GM23248 (cell line): Measurements from ENCODE around the gene SFMBT2. TPM values are rescaled to one million over a fixed set of nuclear protein-coding genes. Genes with fewer than 3 reads are reported as not detected.
"Not testable (repeated sequence)": the region's sequence is repeated elsewhere in the genome, so short reads cannot be mapped to it uniquely, and the experiment has no call there.

ENCODE experiments used
- DNase-seq: peaks from one replicate; pipeline ENCODE4 v3.0.0-alpha.2; 2015
- H2AFZ ChIP-seq: fragments of 200-600 bp; sonication (generic); 2 replicates; pipeline ENCODE4 v1.6.1; 2016; ENCODE audit warnings: antibody characterized with exemption
- H3F3A ChIP-seq: fragments of 200-600 bp; sonication (generic); 2 replicates; pipeline ENCODE4 v1.6.1; 2016; ENCODE audit warnings: mild to moderate bottlenecking, antibody characterized with exemption, mixed run types; ENCODE audit not compliant: insufficient read depth
- H3K27ac ChIP-seq: fragments of 200-600 bp; sonication (generic); 2 replicates; pipeline ENCODE4 v1.5.1; 2016; ENCODE audit warnings: mild to moderate bottlenecking
- H3K27me3 ChIP-seq: fragments of 200-600 bp; sonication (generic); replicated peaks from 2 replicates; pipeline ENCODE4 v1.6.1; 2016; ENCODE audit warnings: mild to moderate bottlenecking; ENCODE audit not compliant: insufficient read depth
- H3K36me3 ChIP-seq: fragments of 200-600 bp; sonication (generic); 2 replicates; pipeline ENCODE4 v1.6.1; 2016; ENCODE audit warnings: low read depth, mild to moderate bottlenecking
- H3K4me1 ChIP-seq: fragments of 200-600 bp; sonication (generic); 2 replicates; pipeline ENCODE4 v1.6.1; 2016; ENCODE audit warnings: mild to moderate bottlenecking; ENCODE audit not compliant: insufficient read depth
- H3K4me2 ChIP-seq: fragments of 200-600 bp; sonication (generic); one replicate; pipeline ENCODE4 v1.6.1; 2016; ENCODE audit warnings: mild to moderate bottlenecking; ENCODE audit not compliant: unreplicated experiment
- H3K4me3 ChIP-seq: fragments of 200-600 bp; sonication (generic); 2 replicates; pipeline ENCODE4 v1.5.1; 2016; ENCODE audit warnings: mild to moderate bottlenecking
- H3K79me2 ChIP-seq: fragments of 200-600 bp; sonication (generic); 2 replicates; pipeline ENCODE4 v1.6.1; 2016; ENCODE audit warnings: mild to moderate bottlenecking; ENCODE audit not compliant: insufficient read depth
- H3K9ac ChIP-seq: fragments of 200-600 bp; sonication (generic); 2 replicates; pipeline ENCODE4 v1.6.1; 2016; ENCODE audit warnings: mild to moderate bottlenecking
- H3K9me2 ChIP-seq: fragments of 200-600 bp; sonication (generic); 2 replicates; pipeline ENCODE4 v1.6.1; 2016; ENCODE audit warnings: mixed run types, mild to moderate bottlenecking, moderate library complexity; ENCODE audit not compliant: insufficient read depth
- H3K9me3 ChIP-seq: fragments of 200-600 bp; sonication (generic); one replicate; pipeline ENCODE4 v1.6.1; 2017; ENCODE audit warnings: low read depth
- H4K20me1 ChIP-seq: fragments of 200-600 bp; sonication (generic); 2 replicates; pipeline ENCODE4 v1.6.0; 2016; ENCODE audit not compliant: insufficient read depth
- EZH2 ChIP-seq: fragments of 200-600 bp; sonication (generic); IDR thresholded peaks from 2 replicates; pipeline ENCODE4 v1.6.1; 2018; ENCODE audit warnings: antibody characterized with exemption, mild to moderate bottlenecking; ENCODE audit not compliant: insufficient read depth, poor library complexity, severe bottlenecking
- EZH2phosphoT487 ChIP-seq: fragments of 200-600 bp; sonication (generic); IDR thresholded peaks from 2 replicates; pipeline ENCODE4 v1.6.1; 2018; ENCODE audit warnings: antibody characterized with exemption, moderate library complexity, mild to moderate bottlenecking, low read depth; ENCODE audit not compliant: insufficient read depth
- WGBS, 2 experiments: methylation state at CpG; one replicate each; pipeline ENCODE4 v1.1.6; 2015 to 2017; ENCODE audit warnings: low lambda C conversion rate in 2 of 2, low coverage in 1 of 2; ENCODE audit errors: missing lambda C conversion rate in 2 of 2; 5-methylcytosine and 5-hydroxymethylcytosine counted together
- in situ Hi-C: fragments of 300-500 bp; cut with MboI; formaldehyde crosslinking; loops from 2 replicates; pipeline ENCODE4 v1.15.0; 2020
- polyA plus RNA-seq: library from polyadenylated mRNA; unstranded; fragments of >200 nt; fragmentation: Nextera tagmentation; extraction: Ambion mirVana; gene quantifications from 2 replicates; pipeline ENCODE4 v1.2.1, GENCODE V29; 2016
- total RNA-seq: library from RNA; depleted of rRNA; stranded (reverse); fragments of >200 nt; shearing (Covaris generic); gene quantifications from 2 replicates; pipeline ENCODE4 v1.2.3, GENCODE V29; 2014

The SFMBT2 gene
- total and polyA plus RNA-seq, 2 experiments from 2014 or later = 0.22 TPM; not detected in 1

GRCh38 chr10:7389844-7390243, 21.0 kb downstream of the SFMBT2 start:
- Histone ChIP-seq H4K20me1 (no peaks in the 10 kb centered on the region), H3K36me3 (no peaks in the 10 kb centered on the region), H3F3A (no peaks in the 10 kb centered on the region), H3K9me3 (no peaks in the 10 kb centered on the region), H3K9me2 (no peaks in the 10 kb centered on the region), H3K4me2 (no peak overlapping the region), H3K4me3 (no peak overlapping the region), H3K27me3 (no peaks in the 10 kb centered on the region), H3K79me2 (no peaks in the 10 kb centered on the region), H3K27ac (no peak overlapping the region), H3K4me1 (no peaks in the 10 kb centered on the region), H2AFZ (no peak overlapping the region), H3K9ac (no peak overlapping the region)
- DNase-seq = no peak
- in situ Hi-C loops = no loop called here
- 22 to 28% methylated on average over 3 of the region's 3 CpGs for WGBS, 2 experiments
- no peak for TF ChIP-seq EZH2phosphoT487
- TF ChIP-seq EZH2 = no peak

DNA sequence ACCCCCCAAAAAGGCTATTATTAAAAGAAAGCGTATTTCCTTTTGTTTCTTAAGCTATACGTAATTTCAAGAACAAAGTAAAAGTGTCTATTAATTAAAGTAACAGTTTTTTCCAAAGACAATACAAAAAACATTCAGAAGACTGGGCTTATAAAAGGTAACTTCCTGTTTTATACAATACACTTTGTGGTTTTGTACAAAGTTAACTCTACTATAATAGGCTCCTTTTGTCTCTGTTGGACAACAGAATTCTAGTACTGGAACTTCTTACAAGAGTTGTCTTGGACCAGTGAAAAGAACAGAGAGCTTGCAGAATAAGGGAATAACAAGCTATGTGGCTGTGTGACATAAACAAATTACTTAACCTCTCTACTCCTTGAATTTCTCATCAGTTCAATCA, 21.5 kb downstream of the SFMBT2 start:
- 67 to 70% methylated on average over 2 of the region's 2 CpGs for WGBS, 2 experiments
- Histone ChIP-seq H3K36me3 (no peaks in the 10 kb centered on the region), H3K9me3 (no peaks in the 10 kb centered on the region), H2AFZ (no peak overlapping the region), H3K9ac (no peak overlapping the region), H4K20me1 (no peaks in the 10 kb centered on the region), H3K4me1 (no peaks in the 10 kb centered on the region), H3K27ac (no peak overlapping the region), H3K27me3 (no peaks in the 10 kb centered on the region), H3K9me2 (no peaks in the 10 kb centered on the region), H3K4me3 (no peak overlapping the region), H3F3A (no peaks in the 10 kb centered on the region), H3K79me2 (no peaks in the 10 kb centered on the region), H3K4me2 (no peak overlapping the region)
- no peak for DNase-seq
- in situ Hi-C loops = no loop called here
- TF ChIP-seq EZH2phosphoT487 (no peak), EZH2 (no peak)

DNA sequence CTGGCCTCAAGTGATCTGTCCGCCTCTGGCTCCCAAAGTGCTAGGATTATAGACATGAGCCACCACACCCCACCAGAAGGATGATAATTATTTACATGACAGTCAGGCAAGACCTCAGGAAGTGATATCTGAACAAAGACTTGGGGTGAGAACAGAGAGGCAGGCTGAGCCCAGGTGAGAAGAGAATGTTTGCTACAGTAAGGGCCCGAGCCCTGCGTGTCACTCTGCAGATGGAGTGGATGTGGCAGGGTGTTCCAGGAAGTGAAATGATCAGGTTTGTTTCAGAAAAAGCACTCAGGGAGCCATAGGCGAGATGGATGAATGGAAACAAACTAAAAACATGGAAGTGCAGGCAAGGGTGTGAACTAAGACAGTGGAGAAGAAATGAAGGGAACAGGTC, 22.2 kb downstream of the SFMBT2 start:
- Histone ChIP-seq H3K79me2 (no peaks in the 10 kb centered on the region), H4K20me1 (no peaks in the 10 kb centered on the region), H3K27ac (no peak overlapping the region), H3K9me3 (no peaks in the 10 kb centered on the region), H3K4me2 (no peak overlapping the region), H3F3A (no peaks in the 10 kb centered on the region), H3K4me3 (no peak overlapping the region), H3K4me1 (no peaks in the 10 kb centered on the region), H3K36me3 (no peaks in the 10 kb centered on the region), H2AFZ (no peak overlapping the region), H3K9me2 (no peaks in the 10 kb centered on the region), H3K27me3 (no peaks in the 10 kb centered on the region), H3K9ac (no peak overlapping the region)
- no peak for DNase-seq
- TF ChIP-seq EZH2 (no peak), EZH2phosphoT487 (no peak)
- WGBS, 2 experiments = 76 to 78% methylated on average over 4 of the region's 4 CpGs
- in situ Hi-C loops = no loop called here

DNA sequence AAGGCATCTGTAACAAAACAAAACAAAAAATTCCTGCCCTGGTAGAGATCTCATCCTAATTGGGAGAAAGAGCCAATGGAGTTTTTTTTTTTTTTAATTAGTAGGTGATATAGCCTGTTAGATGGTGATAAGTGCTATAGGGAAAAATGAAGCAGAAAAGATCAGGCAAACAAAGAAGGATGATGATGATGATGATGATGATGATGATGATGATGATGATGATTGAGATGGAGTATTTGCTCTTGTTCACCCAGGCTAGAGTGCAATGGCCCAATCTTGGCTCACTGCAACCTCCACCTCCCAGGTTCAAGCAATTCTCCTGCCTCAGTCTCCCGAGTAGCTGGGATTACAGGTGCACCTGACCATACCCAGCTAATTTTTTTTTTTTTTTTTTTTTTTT, 22.7 kb downstream of the SFMBT2 start:
- H3K9me2 ChIP-seq, H3K27ac ChIP-seq, H4K20me1 ChIP-seq, H3K4me3 ChIP-seq, H3K9me3 ChIP-seq, H3F3A ChIP-seq, H3K27me3 ChIP-seq, in situ Hi-C loops, H3K4me2 ChIP-seq, H2AFZ ChIP-seq, H3K36me3 ChIP-seq, H3K4me1 ChIP-seq, H3K9ac ChIP-seq, DNase-seq, H3K79me2 ChIP-seq: not testable (repeated sequence)
- WGBS, 2 experiments = 56 to 63% methylated on average over 1 of the region's 1 CpG

DNA sequence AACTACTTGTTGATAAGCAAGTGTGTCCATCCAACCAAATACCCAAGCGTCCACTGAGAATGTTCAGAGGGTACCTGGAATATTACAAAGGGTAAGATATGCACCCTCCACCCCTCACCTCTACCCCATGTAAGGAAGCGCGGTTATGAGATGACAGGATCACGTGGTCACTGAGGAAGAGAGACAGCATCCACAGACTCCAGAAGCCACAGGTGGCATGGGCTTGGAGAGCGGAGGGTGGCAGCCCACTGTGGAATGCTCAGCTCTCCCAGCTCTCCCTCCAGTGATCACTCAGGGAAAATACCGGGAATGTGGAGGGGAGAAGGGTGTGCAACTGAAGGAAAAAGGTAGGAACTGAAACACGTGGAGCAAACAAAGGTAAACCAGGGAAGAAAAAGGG, 25.7 kb downstream of the SFMBT2 start:
- Histone ChIP-seq H3F3A (no peaks in the 10 kb centered on the region), H3K4me3 (no peak overlapping the region), H3K4me1 (no peaks in the 10 kb centered on the region), H3K27ac (no peak overlapping the region), H3K9me3 (no peaks in the 10 kb centered on the region), H3K79me2 (no peaks in the 10 kb centered on the region), H3K9ac (no peak overlapping the region), H2AFZ (no peak overlapping the region), H4K20me1 (no peaks in the 10 kb centered on the region), H3K27me3 (no peaks in the 10 kb centered on the region), H3K4me2 (no peak overlapping the region), H3K36me3 (no peaks in the 10 kb centered on the region), H3K9me2 (no peaks in the 10 kb centered on the region)
- TF ChIP-seq EZH2phosphoT487 = no peak
- no peak for TF ChIP-seq EZH2
- DNase-seq = no peak
- in situ Hi-C loops = no loop called here
- 59 to 69% methylated on average over 7 of the region's 7 CpGs for WGBS, 2 experiments
